Activated naive CD8-positive, alpha-beta T cell treated with anti-CD3 and anti-CD28 coated beads, Interleukin-2, amount 50 U/mL, for 24 hours (primary cell): ENCODE results near the gene ODAD4.
A peak's percentile ranks its signal among the peaks of the same experiment; 100 is the strongest.
"Not testable (repeated sequence)": the region's sequence is repeated elsewhere in the genome, so short reads cannot be mapped to it uniquely, and the experiment has no call there.

Experiments used
- ATAC-seq: fragments of 150-1000 bp; cut with Tn5 transposase; one replicate; pipeline ENCODE4 v1.10.0; 2021
- DNase-seq: peaks from one replicate; pipeline ENCODE4 v3.0.0; 2021
- H3K27ac Mint-ChIP-seq: one replicate; pipeline ENCODE4 v1.8.0; 2021; ENCODE audit warnings: mild to moderate bottlenecking, mixed read lengths
- H3K27me3 Mint-ChIP-seq: one replicate; pipeline ENCODE4 v1.8.0; 2021; ENCODE audit warnings: mixed read lengths
- H3K36me3 Mint-ChIP-seq: one replicate; pipeline ENCODE4 v1.8.0; 2021; ENCODE audit warnings: low read depth, mixed read lengths
- H3K4me1 Mint-ChIP-seq: one replicate; pipeline ENCODE4 v1.8.0; 2021; ENCODE audit warnings: mixed read lengths
- H3K4me3 Mint-ChIP-seq: one replicate; pipeline ENCODE4 v1.8.0; 2021; ENCODE audit warnings: mild to moderate bottlenecking, moderate library complexity, mixed read lengths
- H3K9me3 Mint-ChIP-seq: one replicate; pipeline ENCODE4 v1.8.0; 2021; ENCODE audit warnings: mixed read lengths

The ODAD4 gene

GRCh38 chr17:42005166-42005565, 74.7 kb downstream of the ODAD4 start:
- H3K36me3 Mint-ChIP-seq, result peaks cover 32% of the 10 kb centered on the region
- H3K27ac Mint-ChIP-seq, result peak overlapping the region; percentile 37
- no peak for ATAC-seq
- H3K4me3 Mint-ChIP-seq, result no peak overlapping the region
- peaks cover 19% of the 10 kb centered on the region for H3K4me1 Mint-ChIP-seq
- DNase-seq, result no peak
- no peaks in the 10 kb centered on the region for H3K27me3 Mint-ChIP-seq
- no peaks in the 10 kb centered on the region for H3K9me3 Mint-ChIP-seq

DNA sequence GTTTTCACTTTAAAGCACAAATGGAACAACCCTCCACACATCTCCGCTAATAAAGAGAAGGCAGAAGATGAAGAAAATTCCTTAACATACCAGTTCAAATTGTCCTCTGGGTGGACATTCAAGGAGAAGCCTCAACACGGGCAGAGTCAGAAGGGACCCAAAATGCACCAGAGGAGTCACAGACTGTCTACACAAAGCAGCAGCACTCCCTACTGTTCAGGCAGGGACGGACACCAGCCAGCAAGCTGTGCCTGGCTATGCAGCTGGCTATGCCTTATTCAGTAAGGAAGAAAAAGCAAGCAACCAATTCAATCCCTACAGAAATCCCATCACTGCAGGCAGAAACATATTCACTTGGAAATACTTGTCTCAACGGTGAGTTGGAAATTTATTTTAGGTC, 78.8 kb downstream of the ODAD4 start:
- Mint-ChIP-seq H3K9me3 (no peaks in the 10 kb centered on the region), H3K36me3 (peaks cover 18% of the 10 kb centered on the region), H3K27me3 (no peaks in the 10 kb centered on the region), H3K4me1 (peaks cover 45% of the 10 kb centered on the region), H3K4me3 (no peak overlapping the region), H3K27ac (no peak overlapping the region)
- no peak for DNase-seq
- no peak for ATAC-seq

- DNase-seq, H3K4me3 Mint-ChIP-seq, H3K27me3 Mint-ChIP-seq, ATAC-seq, H3K27ac Mint-ChIP-seq, H3K9me3 Mint-ChIP-seq: not testable (repeated sequence)
- Mint-ChIP-seq H3K36me3 (peaks cover 19% of the 10 kb centered on the region), H3K4me1 (peaks cover 50% of the 10 kb centered on the region)
These were observed 79.9 kb downstream of the ODAD4 start for GRCh38 chr17:42010266-42010680.

- Mint-ChIP-seq H3K36me3 (peaks cover 23% of the 10 kb centered on the region), H3K27ac (no peak overlapping the region)
- ATAC-seq, result no peak
These were observed 80.6 kb downstream of the ODAD4 start for GRCh38 chr17:42010898-42011516.

DNA sequence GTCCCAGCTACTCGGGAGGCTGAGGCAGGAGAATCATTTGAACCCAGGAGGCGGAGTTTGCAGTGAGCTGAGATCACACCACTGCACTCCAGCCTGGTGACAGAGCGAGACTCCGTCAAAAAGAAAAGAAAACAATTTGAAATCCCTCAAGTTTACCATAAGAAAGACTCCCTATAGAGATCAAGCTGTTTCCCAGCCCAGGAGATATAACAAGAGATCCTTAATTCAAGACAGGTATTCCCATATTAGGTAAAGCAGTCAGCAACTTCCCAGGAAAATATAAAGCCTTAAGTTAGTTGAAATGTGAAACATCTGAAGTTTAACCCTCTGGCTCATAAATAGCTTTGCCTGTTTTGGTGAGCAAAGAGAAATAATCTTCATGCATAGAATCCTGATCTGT, 81.9 kb downstream of the ODAD4 start:
- H3K27ac Mint-ChIP-seq, H3K27me3 Mint-ChIP-seq, H3K4me3 Mint-ChIP-seq, H3K9me3 Mint-ChIP-seq, ATAC-seq, DNase-seq: not testable (repeated sequence)
- Mint-ChIP-seq H3K4me1 (peaks cover 58% of the 10 kb centered on the region), H3K36me3 (peaks cover 27% of the 10 kb centered on the region)

More at GRCh38 chr17:42010898-42011516, 80.6 kb downstream of the ODAD4 start:
- H3K27me3 Mint-ChIP-seq, result no peaks in the 10 kb centered on the region
- no peaks in the 10 kb centered on the region for H3K9me3 Mint-ChIP-seq
- no peak overlapping the region for H3K4me3 Mint-ChIP-seq
- peaks cover 53% of the 10 kb centered on the region for H3K4me1 Mint-ChIP-seq
- DNase-seq, result no peak

- DNase-seq, H3K27ac Mint-ChIP-seq, H3K27me3 Mint-ChIP-seq, H3K4me3 Mint-ChIP-seq, ATAC-seq, H3K9me3 Mint-ChIP-seq: not testable (repeated sequence)
- peaks cover 69% of the 10 kb centered on the region for H3K4me1 Mint-ChIP-seq
- peaks cover 27% of the 10 kb centered on the region for H3K36me3 Mint-ChIP-seq
These were observed 83.3 kb downstream of the ODAD4 start for GRCh38 chr17:42013740-42014139.
